Measurements from ENCODE around the gene XXYLT1.

DNA sequence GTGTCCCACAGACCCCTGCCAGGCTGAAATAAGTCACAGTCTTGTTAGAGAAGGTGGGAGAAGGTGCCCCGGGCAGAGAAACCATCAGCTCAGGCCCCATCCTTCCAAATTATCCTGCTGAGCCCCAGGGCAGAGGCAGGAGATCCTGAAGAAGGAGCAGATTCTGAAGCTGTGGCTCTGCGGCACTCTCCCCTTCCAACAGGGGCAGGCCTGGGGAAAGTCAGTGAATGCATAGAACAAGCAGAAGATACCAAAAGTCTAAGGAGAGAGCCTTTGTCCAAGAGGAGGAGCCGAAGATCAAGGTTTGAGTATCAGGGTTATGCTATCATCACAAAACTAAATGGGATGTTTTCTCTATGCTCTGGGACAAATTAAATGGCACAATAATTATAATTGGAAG, 249.3 kb downstream of the XXYLT1 start:
- TF ChIP-seq CTCF (IDR thresholded peaks at IDR 0.05) (no peak), POLR2A (IDR thresholded peaks at IDR 0.05) (no peak)
